DMS 273 (cell line): ENCODE measurements around the gene FCGR3B.
"Not testable (repeated sequence)": the region's sequence is repeated elsewhere in the genome, so short reads cannot be mapped to it uniquely, and the experiment has no call there.

Experiments used
- DNase-seq: peaks from one replicate; lab custom pipeline; 2025; ENCODE audit not compliant: unreplicated experiment; lab: John Stamatoyannopoulos, UW

FCGR3B gene

GRCh38 chr1:161606541-161607336 lies 24.2 kb downstream of the FCGR3B start:
- DNase-seq, result not testable (repeated sequence)

GRCh38 chr1:161605762-161606540 lies 25.0 kb downstream of the FCGR3B start:
- DNase-seq, result not testable (repeated sequence)

DNA sequence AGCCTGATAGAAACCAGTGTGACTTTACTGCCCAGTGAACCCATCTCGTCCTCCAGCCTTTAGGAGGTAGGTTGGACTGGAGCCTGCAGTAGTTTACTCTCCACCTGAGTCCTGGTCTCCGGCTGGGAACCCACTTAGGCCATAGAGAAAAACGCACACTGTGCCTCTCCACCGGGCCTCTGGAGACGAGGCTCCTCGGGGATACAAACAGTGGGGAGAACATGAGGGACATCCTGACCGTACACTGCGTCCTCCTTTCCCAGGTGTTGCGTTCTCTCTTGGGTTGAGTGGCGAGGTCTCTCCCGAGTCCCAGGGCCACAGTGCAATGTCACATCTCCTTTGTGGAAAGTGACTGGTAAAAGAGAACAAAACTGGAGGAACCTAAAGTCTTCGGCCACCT lies 26.0 kb downstream of the FCGR3B start:
- not testable (repeated sequence) for DNase-seq

DNA sequence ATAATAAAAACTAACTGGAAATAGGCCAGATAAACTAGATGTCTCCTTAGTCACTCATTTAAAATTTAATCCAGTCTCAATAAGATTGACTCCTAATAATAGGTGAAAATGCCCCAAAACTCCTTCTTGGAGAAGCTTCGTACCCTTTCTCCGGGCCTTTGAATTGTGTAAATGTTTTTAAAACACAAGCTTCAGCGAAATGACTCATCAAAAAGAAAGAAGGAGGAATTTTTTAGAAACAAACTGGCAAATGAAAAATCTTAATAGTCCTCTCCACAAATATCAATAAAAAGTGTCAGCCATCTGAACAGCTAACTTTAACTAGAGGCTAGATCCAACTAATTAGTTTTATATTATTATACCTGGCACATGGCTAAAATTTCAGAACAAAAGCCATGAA lies 33.9 kb downstream of the FCGR3B start:
- DNase-seq, result not testable (repeated sequence)

DNA sequence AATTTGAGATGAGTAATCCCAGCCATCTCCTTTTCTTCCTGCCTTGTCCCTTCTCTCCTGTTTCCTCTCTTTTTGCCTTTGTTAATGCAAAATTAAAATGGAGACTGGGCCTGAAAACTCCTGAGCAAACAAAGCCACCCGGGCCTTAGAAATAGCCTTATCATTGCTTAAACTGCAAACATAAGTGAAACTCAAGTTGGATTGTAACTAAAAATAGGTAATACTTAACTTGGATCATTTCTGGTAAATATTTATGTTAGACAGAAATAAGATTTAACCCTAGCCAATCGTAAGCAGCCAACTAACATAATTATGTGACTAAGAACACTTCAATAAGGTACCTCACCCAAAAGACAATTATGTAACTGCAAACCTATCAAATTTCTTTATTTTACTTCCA lies 35.4 kb downstream of the FCGR3B start:
- not testable (repeated sequence) for DNase-seq

GRCh38 chr1:161595173-161595572 lies 35.8 kb downstream of the FCGR3B start:
- DNase-seq, result not testable (repeated sequence)

DNA sequence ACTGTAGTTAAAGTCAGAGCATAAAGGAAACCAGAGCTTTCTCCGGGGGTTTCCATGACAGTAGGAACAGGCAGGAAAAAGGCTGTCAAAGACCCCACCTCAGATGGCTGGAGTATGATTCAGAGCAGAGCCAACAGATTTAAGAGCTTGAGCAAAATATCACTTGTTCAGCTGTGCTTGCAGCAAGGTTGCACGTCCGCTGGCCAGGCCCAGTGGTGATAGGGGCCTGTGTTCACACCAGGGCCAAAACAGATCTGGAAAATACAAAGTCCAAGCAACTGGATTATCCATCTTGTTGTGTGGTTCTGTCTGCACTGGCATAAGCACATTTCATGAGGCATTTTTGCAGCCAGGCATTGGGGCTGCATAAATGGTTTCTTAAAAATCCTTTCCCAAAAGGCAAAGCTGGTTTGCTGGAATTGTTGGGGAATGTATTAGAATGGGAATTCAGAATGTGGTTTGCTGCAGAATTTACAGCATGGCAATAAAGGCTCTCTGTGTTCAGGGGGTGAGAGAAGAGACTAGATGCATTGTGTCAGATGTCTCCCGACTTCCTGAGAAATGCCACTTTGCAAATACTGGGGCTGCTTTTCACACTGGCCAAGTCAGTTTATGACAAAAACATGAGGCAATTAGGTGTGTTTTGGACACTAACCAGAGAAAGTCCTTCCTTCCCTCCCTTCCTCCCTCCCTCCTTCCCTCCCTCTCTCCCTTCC lies 36.5 kb downstream of the FCGR3B start:
- not testable (repeated sequence) for DNase-seq

DNA sequence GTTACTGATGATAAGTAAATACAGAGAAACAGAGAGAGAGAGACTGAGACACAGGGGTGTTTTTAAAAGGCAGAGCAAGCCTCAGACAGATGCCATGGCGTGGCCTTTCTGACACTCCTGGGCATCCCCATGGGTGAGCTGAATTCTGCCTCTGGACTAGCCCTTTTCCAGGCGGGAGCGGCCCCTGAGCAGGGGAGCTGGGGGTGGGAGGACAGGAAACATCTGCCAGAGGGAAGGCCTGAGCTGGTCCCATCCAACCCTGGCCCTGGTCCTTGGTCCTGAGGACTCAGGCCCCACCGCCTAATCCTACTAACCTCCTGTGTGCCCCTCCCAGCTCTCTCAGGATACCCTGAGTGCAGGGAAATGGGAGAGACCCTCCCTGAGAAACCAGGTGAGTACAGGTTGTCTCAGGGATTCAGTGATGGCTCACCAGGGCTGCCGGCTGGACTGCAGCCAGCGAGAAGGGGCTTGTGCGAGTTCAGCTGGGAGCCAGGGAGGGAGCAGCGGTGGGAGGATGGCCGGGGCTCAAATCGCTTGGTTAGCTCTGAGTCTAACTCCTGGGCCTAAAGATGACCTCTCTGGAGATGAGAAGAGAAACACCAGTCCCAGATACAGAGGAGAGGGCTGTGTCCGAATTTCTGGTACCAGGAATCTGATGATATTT lies 37.8 kb downstream of the FCGR3B start:
- not testable (repeated sequence) for DNase-seq

DNA sequence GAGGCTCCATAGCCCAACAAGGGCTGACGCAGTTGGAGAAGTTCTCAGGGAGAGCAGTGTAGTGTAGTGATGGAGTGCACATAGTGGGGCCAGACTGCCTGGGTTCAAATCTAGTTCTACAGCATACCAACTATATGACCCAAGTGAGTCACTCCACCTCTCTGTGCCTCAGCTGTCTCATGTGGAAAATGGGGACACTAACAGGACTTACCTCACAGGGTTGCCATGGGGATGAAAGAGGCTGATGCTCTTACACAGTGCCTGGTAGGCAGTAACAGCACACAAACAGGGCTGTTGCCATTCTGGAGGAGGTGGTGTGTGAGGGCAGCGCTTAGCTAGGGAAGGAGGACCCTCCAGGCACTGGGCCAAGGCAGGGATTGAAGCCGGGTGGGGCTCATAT lies 38.4 kb downstream of the FCGR3B start:
- DNase-seq, result not testable (repeated sequence)

DNA sequence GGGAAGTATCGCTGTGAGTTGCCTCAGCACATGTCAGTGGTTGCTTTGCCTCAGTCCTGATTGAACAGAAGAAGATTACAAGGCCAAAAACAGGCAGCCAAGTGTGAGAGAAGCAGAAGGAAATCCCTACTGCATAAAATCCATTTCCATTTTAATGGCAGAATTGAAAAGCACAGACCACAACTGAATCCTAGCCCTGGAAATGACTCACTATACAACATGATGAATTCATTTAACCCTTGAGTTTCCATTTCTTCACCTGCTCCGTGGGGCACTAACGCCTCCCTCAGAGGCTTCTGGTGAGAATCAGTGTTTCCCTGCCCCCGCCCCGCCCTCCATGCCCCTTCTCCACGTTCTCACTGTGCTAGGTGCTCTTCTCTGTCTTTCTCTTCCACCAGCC lies 41.1 kb downstream of the FCGR3B start:
- not testable (repeated sequence) for DNase-seq

DNA sequence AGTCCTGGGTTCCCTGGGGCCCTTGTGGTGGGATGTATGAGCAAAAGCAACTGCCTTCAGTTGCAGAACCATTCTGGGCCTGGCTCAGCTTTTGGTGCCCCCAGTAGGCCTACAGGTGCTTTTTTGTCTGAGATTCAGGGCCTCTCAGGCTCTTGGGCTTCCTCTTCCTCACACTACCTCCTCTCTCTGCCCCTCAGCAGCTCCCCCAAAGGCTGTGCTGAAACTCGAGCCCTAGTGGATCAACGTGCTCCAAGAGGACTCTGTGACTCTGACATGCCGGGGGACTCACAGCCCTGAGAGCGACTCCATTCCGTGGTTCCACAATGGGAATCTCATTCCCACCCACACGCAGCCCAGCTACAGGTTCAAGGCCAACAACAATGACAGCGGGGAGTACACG lies 41.6 kb downstream of the FCGR3B start:
- DNase-seq, result not testable (repeated sequence)

- DNase-seq, result not testable (repeated sequence)
Observed at GRCh38 chr1:161588596-161588995, 42.4 kb downstream of the FCGR3B start.

DNA sequence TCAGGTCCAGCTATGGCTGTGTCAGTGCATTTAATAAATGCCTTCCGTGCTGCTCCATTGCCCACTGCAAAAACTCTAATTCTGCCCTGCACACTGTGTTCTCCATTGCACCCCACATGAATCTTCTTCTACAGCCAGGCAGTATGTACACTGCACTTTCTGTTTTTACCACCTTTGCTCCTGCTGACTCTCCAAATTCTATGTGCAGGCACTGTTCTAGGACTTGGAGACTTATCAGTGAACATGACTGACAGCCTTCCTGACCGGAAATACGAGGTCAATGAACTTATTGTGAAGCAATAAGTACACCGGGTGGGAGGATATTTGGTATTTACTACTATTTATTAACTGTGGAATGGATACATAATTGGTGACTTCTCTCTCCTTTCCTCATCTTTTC lies 48.1 kb downstream of the FCGR3B start:
- not testable (repeated sequence) for DNase-seq

- DNase-seq, result not testable (repeated sequence)
Observed at GRCh38 chr1:161580879-161581537, 50.0 kb downstream of the FCGR3B start.

- DNase-seq, result not testable (repeated sequence)
Observed at GRCh38 chr1:161579856-161580507, 51.0 kb downstream of the FCGR3B start.

GRCh38 chr1:161576676-161577075 lies 54.3 kb downstream of the FCGR3B start:
- not testable (repeated sequence) for DNase-seq
